ENCODE measurements around the gene DUOXA1.

DNA sequence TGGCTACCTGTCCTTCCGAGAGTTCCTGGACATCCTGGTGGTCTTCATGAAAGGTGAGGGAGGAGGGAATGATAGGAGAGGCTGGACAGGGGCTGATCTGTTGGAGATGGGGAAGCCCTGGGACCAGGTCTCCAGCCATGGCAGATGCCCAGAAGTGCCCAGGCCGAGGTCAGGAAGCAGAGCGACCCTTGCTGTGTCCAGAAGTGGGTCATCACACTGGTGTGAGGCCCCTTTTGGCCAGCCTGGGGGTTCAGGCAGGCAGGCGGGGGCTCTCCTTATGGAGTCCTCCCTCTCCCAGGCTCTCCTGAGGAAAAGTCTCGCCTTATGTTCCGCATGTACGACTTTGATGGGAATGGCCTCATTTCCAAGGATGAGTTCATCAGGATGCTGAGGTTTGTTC, 17.9 kb upstream of the DUOXA1 start:
- TF ChIP-seq CTCF (conservative IDR thresholded peaks at IDR 0.05; ENCODE audit: low read length), result no peak
- TF ChIP-seq EZH2phosphoT487 (IDR thresholded peaks at IDR 0.05; ENCODE audit: borderline replicate concordance), result no peak

Measured in Loucy (cell line).